KOPT-K1 (cell line): ENCODE measurements around the gene NACC1.
A peak's percentile ranks its signal among the peaks of the same experiment; 100 is the strongest.
"Not testable (repeated sequence)": the region's sequence is repeated elsewhere in the genome, so short reads cannot be mapped to it uniquely, and the experiment has no call there.

Experiments
- H3K27ac ChIP-seq: fragments of 200-600 bp; sonication (generic); 2 replicates; pipeline ENCODE4 v1.5.1; 2016; ENCODE audit warnings: antibody characterized with exemption, mild to moderate bottlenecking, low read depth, low read length; ENCODE audit not compliant: poor library complexity, severe bottlenecking
- H3K36me3 ChIP-seq: fragments of 200-600 bp; sonication (generic); 2 replicates; pipeline ENCODE4 v1.5.1; 2017; ENCODE audit warnings: antibody characterized with exemption, mild to moderate bottlenecking, low read length, moderate library complexity; ENCODE audit not compliant: insufficient read depth
- H3K9me3 ChIP-seq: fragments of 200-600 bp; sonication (generic); 2 replicates; pipeline ENCODE4 v1.5.1; 2017; ENCODE audit warnings: antibody characterized with exemption, low read length, mild to moderate bottlenecking; ENCODE audit not compliant: insufficient read depth, poor library complexity, severe bottlenecking

NACC1 gene

GRCh38 chr19:13134626-13135025 lies 16.6 kb downstream of the NACC1 start:
- no peak overlapping the region for H3K27ac ChIP-seq
- peaks cover 83% of the 10 kb centered on the region for H3K36me3 ChIP-seq
- no peaks in the 10 kb centered on the region for H3K9me3 ChIP-seq

GRCh38 chr19:13135068-13136062 lies 17.3 kb downstream of the NACC1 start:
- Histone ChIP-seq H3K27ac (no peak overlapping the region), H3K9me3 (no peaks in the 10 kb centered on the region), H3K36me3 (peaks cover 87% of the 10 kb centered on the region)

GRCh38 chr19:13137290-13137794 lies 19.3 kb downstream of the NACC1 start:
- Histone ChIP-seq H3K36me3 (peaks cover 80% of the 10 kb centered on the region), H3K27ac (no peak overlapping the region), H3K9me3 (no peaks in the 10 kb centered on the region)

- Histone ChIP-seq H3K9me3 (no peaks in the 10 kb centered on the region), H3K27ac (no peak overlapping the region), H3K36me3 (peaks cover 72% of the 10 kb centered on the region)
Observed at GRCh38 chr19:13138171-13138915, 20.3 kb downstream of the NACC1 start.

GRCh38 chr19:13138916-13139198 lies 20.8 kb downstream of the NACC1 start:
- Histone ChIP-seq H3K9me3 (no peaks in the 10 kb centered on the region), H3K36me3 (peaks cover 70% of the 10 kb centered on the region), H3K27ac (no peak overlapping the region)

GRCh38 chr19:13139633-13140311 lies 21.7 kb downstream of the NACC1 start:
- no peaks in the 10 kb centered on the region for H3K9me3 ChIP-seq
- no peak overlapping the region for H3K27ac ChIP-seq
- H3K36me3 ChIP-seq = peaks cover 70% of the 10 kb centered on the region

GRCh38 chr19:13146763-13147563 lies 28.9 kb downstream of the NACC1 start:
- no peak overlapping the region for H3K27ac ChIP-seq
- H3K9me3 ChIP-seq = no peaks in the 10 kb centered on the region
- H3K36me3 ChIP-seq = peaks cover 20% of the 10 kb centered on the region; the same call in 1 of the 2 replicates

GRCh38 chr19:13149173-13149627 lies 31.1 kb downstream of the NACC1 start:
- H3K9me3 ChIP-seq = not testable (repeated sequence)
- H3K27ac ChIP-seq = peak overlapping the region; percentile 94
- H3K36me3 ChIP-seq = peaks cover 17% of the 10 kb centered on the region; the same call in 1 of the 2 replicates

- Histone ChIP-seq H3K36me3 (peaks cover 13% of the 10 kb centered on the region; the same call in 1 of the 2 replicates), H3K27ac (peak overlapping the region; percentile 94), H3K9me3 (no peaks in the 10 kb centered on the region)
Observed at GRCh38 chr19:13149628-13150186, 31.6 kb downstream of the NACC1 start.

- H3K9me3 ChIP-seq = no peaks in the 10 kb centered on the region
- peak within 1 kb of the TSS; percentile 94 for H3K27ac ChIP-seq
- H3K36me3 ChIP-seq = peaks cover 6% of the 10 kb centered on the region; the same call in 1 of the 2 replicates
Observed at GRCh38 chr19:13150187-13150930, 32.3 kb downstream of the NACC1 start, which contains the start of the genes IER2 and STX10. IER2 (plus strand) TSS chr19:13150411; CDS start chr19:13153187, 2,776 bp downstream. STX10 (minus strand) TSS chr19:13150375; CDS start chr19:13150173, 202 bp downstream.

GRCh38 chr19:13150931-13151604 lies 33.0 kb downstream of the NACC1 start:
- Histone ChIP-seq H3K9me3 (no peaks in the 10 kb centered on the region), H3K27ac (peak overlapping the region; percentile 94), H3K36me3 (peaks cover 4% of the 10 kb centered on the region; the same call in 1 of the 2 replicates)

GRCh38 chr19:13151605-13152355 lies 33.7 kb downstream of the NACC1 start:
- H3K36me3 ChIP-seq = peaks cover 4% of the 10 kb centered on the region; the same call in 1 of the 2 replicates
- H3K9me3 ChIP-seq = no peaks in the 10 kb centered on the region
- peak overlapping the region; percentile 94 for H3K27ac ChIP-seq
